Mucosa of descending colon (tissue), 3 donors: ENCODE data around the gene FADS1. TPM values are rescaled to one million over a fixed set of nuclear protein-coding genes. Genes with fewer than 3 reads are reported as not detected.
A peak's percentile ranks its signal among the peaks of the same experiment; 100 is the strongest.

Experiments
- ATAC-seq: fragments of 200-7000 bp; cut with Tn5 transposase; one replicate; pipeline ENCODE4 v1.9.1; 2020; ENCODE audit warnings: mild to moderate bottlenecking, moderate library complexity
- DNase-seq, 3 donors: peaks; one replicate each; pipeline ENCODE4 v3.0.0-alpha.2; 2020
- H3K36me3 ChIP-seq: fragments of 200-600 bp; one replicate; pipeline ENCODE4 v1.8.0; 2021; ENCODE audit warnings: low read depth, mild to moderate bottlenecking
- H3K4me1 ChIP-seq: fragments of 200-600 bp; one replicate; pipeline ENCODE4 v1.8.0; 2021; ENCODE audit warnings: low read depth, mild to moderate bottlenecking
- H3K4me3 ChIP-seq: fragments of 200-600 bp; one replicate; pipeline ENCODE4 v1.8.0; 2021; ENCODE audit warnings: mild to moderate bottlenecking
- H3K9me3 ChIP-seq: fragments of 200-600 bp; one replicate; pipeline ENCODE4 v1.8.0; 2021; ENCODE audit warnings: mild to moderate bottlenecking
- intact Hi-C, 2 donors: fragments of 100-400 bp; cut with DNase I in 1 of 2; cut with micrococcal nuclease in 1 of 2; formaldehyde crosslinking; loops; one replicate each; pipeline versions ENCODE4 v1.11.0 to v1.11.1; 2022; cut with DNase I, micrococcal nuclease
- total RNA-seq, 3 donors: library from RNA; stranded (reverse); fragmentation: NEBNext Ultra II Directional in 2 of 3; extraction: Animal tissue kit (Norgen Biotek cat#: 25700) in 2 of 3; gene quantifications; one replicate each; pipeline versions ENCODE4 v1.2.1 to v1.2.4, GENCODE V29; 2021 to 2023
- TF ChIP-seq, protein P1 (sequence below): fragments of 200-600 bp; IDR thresholded peaks from one replicate; pipeline ENCODE4 v1.8.0; 2022; ENCODE audit warnings: antibody characterized with exemption, mild to moderate bottlenecking
- donor health status: DM: no; HTN: no; CAD: no; lungs with moderate emphysema.
- donor health status: DM: no; HTN: no; CAD: no.
- donor health status: DM: no; HTN: yes; CAD: no.

Gene FADS1
- total RNA-seq, 3 donors from 2014 or later, result 2.8 to 17.3 (median 7.3) TPM

DNA sequence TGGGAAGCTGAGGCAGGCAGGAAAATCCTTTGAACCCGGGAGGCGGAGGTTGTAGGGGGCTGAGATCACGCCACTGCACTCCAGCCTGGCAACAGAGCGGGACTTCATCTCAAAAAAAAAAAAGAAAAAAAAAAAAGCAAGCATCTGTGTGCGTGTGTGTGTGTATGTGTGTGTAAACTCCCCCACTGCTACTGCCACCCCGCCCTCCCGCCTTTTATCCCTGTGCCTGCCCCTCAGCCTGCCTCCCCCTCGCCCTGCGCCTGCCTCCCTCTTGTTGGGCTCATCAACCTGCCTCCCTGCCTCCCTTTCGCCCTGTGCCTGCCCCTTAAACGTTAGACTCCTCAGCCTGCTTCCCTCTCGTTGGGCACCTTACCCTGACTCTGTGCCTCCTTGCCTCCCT, 42.4 kb downstream of the FADS1 start:
- Histone ChIP-seq H3K9me3 (no peaks in the 10 kb centered on the region), H3K4me3 (no peak overlapping the region), H3K4me1 (no peaks in the 10 kb centered on the region), H3K36me3 (no peaks in the 10 kb centered on the region)
- TF ChIP-seq, protein P1, sequence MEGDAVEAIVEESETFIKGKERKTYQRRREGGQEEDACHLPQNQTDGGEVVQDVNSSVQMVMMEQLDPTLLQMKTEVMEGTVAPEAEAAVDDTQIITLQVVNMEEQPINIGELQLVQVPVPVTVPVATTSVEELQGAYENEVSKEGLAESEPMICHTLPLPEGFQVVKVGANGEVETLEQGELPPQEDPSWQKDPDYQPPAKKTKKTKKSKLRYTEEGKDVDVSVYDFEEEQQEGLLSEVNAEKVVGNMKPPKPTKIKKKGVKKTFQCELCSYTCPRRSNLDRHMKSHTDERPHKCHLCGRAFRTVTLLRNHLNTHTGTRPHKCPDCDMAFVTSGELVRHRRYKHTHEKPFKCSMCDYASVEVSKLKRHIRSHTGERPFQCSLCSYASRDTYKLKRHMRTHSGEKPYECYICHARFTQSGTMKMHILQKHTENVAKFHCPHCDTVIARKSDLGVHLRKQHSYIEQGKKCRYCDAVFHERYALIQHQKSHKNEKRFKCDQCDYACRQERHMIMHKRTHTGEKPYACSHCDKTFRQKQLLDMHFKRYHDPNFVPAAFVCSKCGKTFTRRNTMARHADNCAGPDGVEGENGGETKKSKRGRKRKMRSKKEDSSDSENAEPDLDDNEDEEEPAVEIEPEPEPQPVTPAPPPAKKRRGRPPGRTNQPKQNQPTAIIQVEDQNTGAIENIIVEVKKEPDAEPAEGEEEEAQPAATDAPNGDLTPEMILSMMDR, result no peak
- ATAC-seq (no peak), DNase-seq (no peak)
- intact Hi-C loops, result no loop called here

DNA sequence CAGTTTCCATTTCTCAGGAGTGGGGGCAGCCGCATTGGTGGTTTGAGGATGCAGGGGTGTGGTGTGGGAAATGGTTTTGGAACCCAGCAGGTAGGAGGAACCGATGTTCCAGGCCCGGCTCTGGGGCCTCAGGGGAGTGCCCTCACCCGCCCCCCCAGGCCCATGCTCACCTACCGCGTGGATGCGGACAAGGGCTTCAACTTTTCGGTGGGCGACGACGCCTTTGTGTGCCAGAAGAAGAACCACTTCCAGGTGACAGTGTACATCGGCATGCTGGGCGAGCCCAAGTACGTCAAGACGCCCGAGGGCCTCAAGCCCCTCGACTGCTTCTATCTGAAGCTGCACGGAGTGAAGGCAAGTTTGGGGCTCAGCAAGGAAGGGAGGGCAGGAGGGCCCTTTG, 43.0 kb downstream of the FADS1 start:
- no peak for ATAC-seq
- Histone ChIP-seq H3K4me1 (no peaks in the 10 kb centered on the region), H3K9me3 (no peaks in the 10 kb centered on the region), H3K36me3 (no peaks in the 10 kb centered on the region), H3K4me3 (no peak overlapping the region)
- intact Hi-C loops, result no loop called here
- TF ChIP-seq, protein P1, result no peak
- peak in 1 of 3 donors; percentile 40 for DNase-seq

DNA sequence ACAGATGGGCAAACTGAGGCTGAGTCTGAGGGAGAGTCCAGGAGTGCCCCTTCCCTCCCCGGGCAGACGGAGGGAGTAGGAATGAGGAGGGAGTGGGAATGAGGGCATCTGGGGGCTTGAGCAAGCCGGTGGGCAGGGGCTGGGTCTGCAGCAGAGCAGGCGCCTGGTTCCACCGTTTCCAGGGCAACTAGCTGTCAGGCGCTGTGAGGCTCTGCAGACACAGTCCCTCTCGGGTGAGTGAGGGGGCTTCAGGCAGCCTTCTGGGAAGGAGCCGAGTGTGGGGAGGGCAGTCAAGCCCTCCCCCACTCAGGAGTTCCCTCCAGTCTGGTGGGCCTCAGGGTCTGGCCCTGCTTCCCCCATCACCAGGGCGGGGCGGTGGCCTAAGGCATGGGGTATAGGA, 43.4 kb downstream of the FADS1 start:
- ATAC-seq (no peak), DNase-seq (peak in 1 of 3 donors; percentile 25)
- Histone ChIP-seq H3K9me3 (no peaks in the 10 kb centered on the region), H3K4me3 (no peak overlapping the region), H3K4me1 (no peaks in the 10 kb centered on the region), H3K36me3 (no peaks in the 10 kb centered on the region)
- intact Hi-C loops, result no loop called here
- TF ChIP-seq, protein P1, result no peak

DNA sequence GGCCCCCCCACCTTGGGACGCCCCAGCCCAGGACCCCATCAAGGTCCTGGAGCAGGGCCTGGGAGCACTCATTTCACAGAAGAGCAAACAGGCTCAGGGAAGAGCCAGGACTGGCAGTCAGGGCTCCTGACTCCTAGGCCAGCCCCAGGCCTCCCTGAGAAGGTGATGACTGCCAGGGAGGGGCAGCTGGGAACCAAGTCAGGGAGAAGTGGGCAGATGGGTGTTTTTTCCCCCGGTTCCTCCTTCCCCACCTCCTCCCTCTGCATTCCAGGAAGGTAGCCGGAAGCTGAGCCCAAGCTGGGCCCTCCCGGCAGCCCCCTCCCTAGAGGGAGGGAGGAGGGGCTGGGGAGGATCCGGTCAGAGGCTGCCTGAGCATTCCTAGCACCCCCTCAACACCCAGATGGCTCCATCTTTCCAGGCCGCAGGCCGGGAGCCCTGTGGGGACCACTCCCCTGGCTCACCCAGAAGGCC, 44.8 kb downstream of the FADS1 start:
- TF ChIP-seq, protein P1, result no peak
- ATAC-seq (no peak), DNase-seq (no peak)
- Histone ChIP-seq H3K4me3 (no peak overlapping the region), H3K9me3 (no peaks in the 10 kb centered on the region), H3K36me3 (no peaks in the 10 kb centered on the region), H3K4me1 (no peaks in the 10 kb centered on the region)
- intact Hi-C loops, result no loop called here

DNA sequence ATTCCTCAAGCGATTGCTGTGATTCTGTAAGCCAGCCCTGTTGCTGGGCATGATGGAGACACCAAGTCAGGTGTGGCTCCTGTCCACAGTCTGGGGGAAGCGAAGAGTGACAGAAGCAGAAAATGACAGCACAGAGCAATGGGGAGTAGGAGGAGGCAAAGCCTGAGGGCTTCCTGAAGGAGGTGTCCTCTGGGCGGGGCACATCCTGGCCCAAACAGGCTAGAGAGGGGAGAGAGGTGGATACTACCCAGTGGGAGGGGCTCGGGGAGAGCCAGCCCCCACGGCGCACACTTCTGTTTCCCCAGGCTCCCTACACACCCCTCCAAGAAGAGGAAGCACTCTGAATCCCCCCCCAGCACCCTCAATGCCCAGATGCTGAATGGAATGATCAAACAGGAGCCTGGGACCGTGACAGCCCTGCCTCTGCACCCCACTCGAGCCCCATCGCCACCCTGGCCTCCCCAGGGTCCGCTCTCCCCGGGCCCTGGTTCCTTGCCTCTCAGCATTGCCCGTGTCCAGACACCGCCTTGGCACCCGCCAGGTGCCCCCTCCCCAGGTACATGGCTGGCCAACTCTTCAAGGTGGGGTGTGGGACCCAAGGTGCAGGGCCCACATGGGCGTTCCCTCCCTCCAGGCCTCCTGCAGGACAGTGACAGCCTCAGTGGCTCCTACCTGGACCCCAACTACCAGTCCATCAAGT, 45.5 kb downstream of the FADS1 start:
- ATAC-seq, result no peak
- TF ChIP-seq, protein P1, result no peak
- no peaks in the 10 kb centered on the region for H3K36me3 ChIP-seq

More for the DNA sequence above, 45.5 kb downstream of the FADS1 start:
- H3K9me3 ChIP-seq, result no peaks in the 10 kb centered on the region
- no peak overlapping the region for H3K4me3 ChIP-seq
- DNase-seq, result peak in 1 of 3 donors; percentile 27
- no peaks in the 10 kb centered on the region for H3K4me1 ChIP-seq
- intact Hi-C loops, result no loop called here
